HCT116 (cell line): ENCODE measurements around the gene AGPAT3.

ENCODE experiments used
- ELF1 ChIP-seq: IDR thresholded peaks from 2 replicates; pipeline ENCODE4 v1.6.1; 2012; ENCODE audit warnings: low read depth, borderline replicate concordance
- EZH2 ChIP-seq: fragments of 200-600 bp; sonication (generic); IDR thresholded peaks from 2 replicates; pipeline ENCODE4 v1.6.1; 2017; ENCODE audit warnings: antibody characterized with exemption, mixed run types
- EZH2phosphoT487 ChIP-seq: fragments of 200-600 bp; IDR thresholded peaks from 2 replicates; pipeline ENCODE4 v1.6.1; 2018; ENCODE audit warnings: antibody characterized with exemption, borderline replicate concordance
- FOSL1 ChIP-seq: IDR thresholded peaks from 2 replicates; pipeline ENCODE4 v1.6.1; 2012; ENCODE audit warnings: low read depth
- POLR2A ChIP-seq: IDR thresholded peaks from 2 replicates; pipeline ENCODE4 v1.7.0; 2011; ENCODE audit warnings: borderline replicate concordance; ENCODE audit not compliant: insufficient read depth, insufficient read length; ENCODE audit errors: extremely low read depth
- POLR2AphosphoS5 ChIP-seq: IDR thresholded peaks from 2 replicates; pipeline ENCODE4 v1.6.1; 2011; ENCODE audit warnings: mild to moderate bottlenecking, low read depth, low read length, moderate library complexity
- SIN3A ChIP-seq: IDR thresholded peaks from 2 replicates; pipeline ENCODE4 v1.6.1; 2012; ENCODE audit warnings: low read depth
- SP1 ChIP-seq: IDR thresholded peaks from 2 replicates; pipeline ENCODE4 v1.6.1; 2012; ENCODE audit warnings: low read depth
- ZFX ChIP-seq: fragments of 450-650 bp; IDR thresholded peaks from 2 replicates; pipeline ENCODE4 v1.6.1; 2017
- TF ChIP-seq, protein P1 (sequence below), 3 experiments: fragments of 200-600 bp in 1 of 3; sonication (generic) in 1 of 3; IDR thresholded peaks in 2 of 3; conservative IDR thresholded peaks in 1 of 3; 2 replicates each; pipeline ENCODE4 v1.5.1; 2012 to 2017; ENCODE audit warnings: low read depth in 2 of 3, low read length in 2 of 3, antibody characterized with exemption in 1 of 3, borderline replicate concordance in 1 of 3, control low read depth in 1 of 3, mild to moderate bottlenecking in 1 of 3, mixed read lengths in 1 of 3, mixed run types in 1 of 3, moderate library complexity in 1 of 3; ENCODE audit not compliant: insufficient read depth in 1 of 3
- TF ChIP-seq, protein P2 (sequence below): IDR thresholded peaks from 2 replicates; pipeline ENCODE4 v1.6.1; 2012
- TF ChIP-seq, protein P3 (sequence below): IDR thresholded peaks from 2 replicates; pipeline ENCODE4 v1.6.1; 2012
- TF ChIP-seq, protein P4 (sequence below): IDR thresholded peaks from 2 replicates; pipeline ENCODE4 v1.6.1; 2011; ENCODE audit warnings: mild to moderate bottlenecking, low read length, moderate library complexity; ENCODE audit not compliant: insufficient replicate concordance; ENCODE audit errors: extremely low read depth
- TF ChIP-seq, protein P5 (sequence below): IDR thresholded peaks from 2 replicates; pipeline ENCODE4 v1.6.1; 2012; ENCODE audit warnings: low read depth

DNA sequence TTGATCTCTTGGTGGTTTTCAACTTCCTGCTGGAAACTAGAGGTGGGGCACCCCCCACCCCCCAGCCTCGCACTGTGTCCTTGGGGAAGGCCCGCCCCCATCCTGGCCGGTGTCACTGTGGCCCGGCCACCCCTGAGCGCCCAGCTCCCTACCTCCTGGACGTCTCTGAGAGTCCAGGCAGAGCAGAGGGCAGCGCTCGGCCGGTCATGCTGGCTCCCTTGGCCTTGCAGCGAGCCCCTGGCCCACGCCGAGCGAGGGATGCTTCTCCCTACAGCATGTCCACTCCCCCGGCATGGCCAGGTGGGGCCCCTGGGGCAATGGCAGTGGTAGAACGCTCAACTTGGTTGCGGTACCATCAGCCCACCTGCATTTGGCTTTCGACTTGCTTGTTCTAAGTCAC, 118.4 kb downstream of the AGPAT3 start:
- TF ChIP-seq, protein P1, sequence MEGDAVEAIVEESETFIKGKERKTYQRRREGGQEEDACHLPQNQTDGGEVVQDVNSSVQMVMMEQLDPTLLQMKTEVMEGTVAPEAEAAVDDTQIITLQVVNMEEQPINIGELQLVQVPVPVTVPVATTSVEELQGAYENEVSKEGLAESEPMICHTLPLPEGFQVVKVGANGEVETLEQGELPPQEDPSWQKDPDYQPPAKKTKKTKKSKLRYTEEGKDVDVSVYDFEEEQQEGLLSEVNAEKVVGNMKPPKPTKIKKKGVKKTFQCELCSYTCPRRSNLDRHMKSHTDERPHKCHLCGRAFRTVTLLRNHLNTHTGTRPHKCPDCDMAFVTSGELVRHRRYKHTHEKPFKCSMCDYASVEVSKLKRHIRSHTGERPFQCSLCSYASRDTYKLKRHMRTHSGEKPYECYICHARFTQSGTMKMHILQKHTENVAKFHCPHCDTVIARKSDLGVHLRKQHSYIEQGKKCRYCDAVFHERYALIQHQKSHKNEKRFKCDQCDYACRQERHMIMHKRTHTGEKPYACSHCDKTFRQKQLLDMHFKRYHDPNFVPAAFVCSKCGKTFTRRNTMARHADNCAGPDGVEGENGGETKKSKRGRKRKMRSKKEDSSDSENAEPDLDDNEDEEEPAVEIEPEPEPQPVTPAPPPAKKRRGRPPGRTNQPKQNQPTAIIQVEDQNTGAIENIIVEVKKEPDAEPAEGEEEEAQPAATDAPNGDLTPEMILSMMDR (IDR thresholded peaks at IDR 0.05 in 2 of 3, conservative IDR thresholded peaks at IDR 0.05 in 1 of 3; ENCODE audit: borderline replicate concordance in 1 of 3, insufficient read depth in 1 of 3, low read depth in 2 of 3, low read length in 2 of 3), result no peak
- TF ChIP-seq, protein P2, sequence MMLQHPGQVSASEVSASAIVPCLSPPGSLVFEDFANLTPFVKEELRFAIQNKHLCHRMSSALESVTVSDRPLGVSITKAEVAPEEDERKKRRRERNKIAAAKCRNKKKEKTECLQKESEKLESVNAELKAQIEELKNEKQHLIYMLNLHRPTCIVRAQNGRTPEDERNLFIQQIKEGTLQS, result no peak
- TF ChIP-seq ELF1, result no peak
- TF ChIP-seq ZFX, result no peak
- TF ChIP-seq SIN3A, result no peak
- no peak for TF ChIP-seq POLR2A
- TF ChIP-seq FOSL1, result no peak
- TF ChIP-seq, protein P3, sequence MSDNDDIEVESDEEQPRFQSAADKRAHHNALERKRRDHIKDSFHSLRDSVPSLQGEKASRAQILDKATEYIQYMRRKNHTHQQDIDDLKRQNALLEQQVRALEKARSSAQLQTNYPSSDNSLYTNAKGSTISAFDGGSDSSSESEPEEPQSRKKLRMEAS, result no peak
- TF ChIP-seq, protein P4, sequence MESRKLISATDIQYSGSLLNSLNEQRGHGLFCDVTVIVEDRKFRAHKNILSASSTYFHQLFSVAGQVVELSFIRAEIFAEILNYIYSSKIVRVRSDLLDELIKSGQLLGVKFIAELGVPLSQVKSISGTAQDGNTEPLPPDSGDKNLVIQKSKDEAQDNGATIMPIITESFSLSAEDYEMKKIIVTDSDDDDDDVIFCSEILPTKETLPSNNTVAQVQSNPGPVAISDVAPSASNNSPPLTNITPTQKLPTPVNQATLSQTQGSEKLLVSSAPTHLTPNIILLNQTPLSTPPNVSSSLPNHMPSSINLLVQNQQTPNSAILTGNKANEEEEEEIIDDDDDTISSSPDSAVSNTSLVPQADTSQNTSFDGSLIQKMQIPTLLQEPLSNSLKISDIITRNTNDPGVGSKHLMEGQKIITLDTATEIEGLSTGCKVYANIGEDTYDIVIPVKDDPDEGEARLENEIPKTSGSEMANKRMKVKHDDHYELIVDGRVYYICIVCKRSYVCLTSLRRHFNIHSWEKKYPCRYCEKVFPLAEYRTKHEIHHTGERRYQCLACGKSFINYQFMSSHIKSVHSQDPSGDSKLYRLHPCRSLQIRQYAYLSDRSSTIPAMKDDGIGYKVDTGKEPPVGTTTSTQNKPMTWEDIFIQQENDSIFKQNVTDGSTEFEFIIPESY, result no peak
- TF ChIP-seq, protein P5, sequence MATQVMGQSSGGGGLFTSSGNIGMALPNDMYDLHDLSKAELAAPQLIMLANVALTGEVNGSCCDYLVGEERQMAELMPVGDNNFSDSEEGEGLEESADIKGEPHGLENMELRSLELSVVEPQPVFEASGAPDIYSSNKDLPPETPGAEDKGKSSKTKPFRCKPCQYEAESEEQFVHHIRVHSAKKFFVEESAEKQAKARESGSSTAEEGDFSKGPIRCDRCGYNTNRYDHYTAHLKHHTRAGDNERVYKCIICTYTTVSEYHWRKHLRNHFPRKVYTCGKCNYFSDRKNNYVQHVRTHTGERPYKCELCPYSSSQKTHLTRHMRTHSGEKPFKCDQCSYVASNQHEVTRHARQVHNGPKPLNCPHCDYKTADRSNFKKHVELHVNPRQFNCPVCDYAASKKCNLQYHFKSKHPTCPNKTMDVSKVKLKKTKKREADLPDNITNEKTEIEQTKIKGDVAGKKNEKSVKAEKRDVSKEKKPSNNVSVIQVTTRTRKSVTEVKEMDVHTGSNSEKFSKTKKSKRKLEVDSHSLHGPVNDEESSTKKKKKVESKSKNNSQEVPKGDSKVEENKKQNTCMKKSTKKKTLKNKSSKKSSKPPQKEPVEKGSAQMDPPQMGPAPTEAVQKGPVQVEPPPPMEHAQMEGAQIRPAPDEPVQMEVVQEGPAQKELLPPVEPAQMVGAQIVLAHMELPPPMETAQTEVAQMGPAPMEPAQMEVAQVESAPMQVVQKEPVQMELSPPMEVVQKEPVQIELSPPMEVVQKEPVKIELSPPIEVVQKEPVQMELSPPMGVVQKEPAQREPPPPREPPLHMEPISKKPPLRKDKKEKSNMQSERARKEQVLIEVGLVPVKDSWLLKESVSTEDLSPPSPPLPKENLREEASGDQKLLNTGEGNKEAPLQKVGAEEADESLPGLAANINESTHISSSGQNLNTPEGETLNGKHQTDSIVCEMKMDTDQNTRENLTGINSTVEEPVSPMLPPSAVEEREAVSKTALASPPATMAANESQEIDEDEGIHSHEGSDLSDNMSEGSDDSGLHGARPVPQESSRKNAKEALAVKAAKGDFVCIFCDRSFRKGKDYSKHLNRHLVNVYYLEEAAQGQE, result no peak
- TF ChIP-seq SP1, result no peak
- TF ChIP-seq EZH2, result no peak
- TF ChIP-seq EZH2phosphoT487, result no peak
- TF ChIP-seq POLR2AphosphoS5, result no peak
